ENCODE results near the gene INSR. TPM values are rescaled to one million over a fixed set of nuclear protein-coding genes. Genes with fewer than 3 reads are reported as not detected.

INSR gene
- total RNA-seq, 4 donors from 2014 or later, result 150 to 420 (median 196) TPM

DNA sequence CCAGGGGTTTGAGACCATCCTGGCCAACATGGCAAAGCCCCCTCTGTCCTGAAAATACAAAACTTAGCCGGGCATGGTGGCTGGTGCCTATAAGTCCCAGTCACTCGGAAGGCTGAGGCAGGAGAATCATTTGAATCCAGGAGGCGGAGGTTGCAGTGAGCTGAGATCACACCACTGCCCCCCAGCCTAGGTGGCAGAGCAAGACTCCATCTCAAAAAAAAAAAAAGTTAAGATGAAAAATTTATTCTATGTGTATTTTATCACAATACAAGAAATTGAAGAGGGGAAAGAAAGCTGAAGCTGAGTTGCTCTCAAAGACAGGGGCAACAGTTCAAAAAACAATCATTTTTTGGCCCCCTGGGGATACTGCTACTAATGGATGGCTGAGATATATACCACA is 31.1 kb downstream of the INSR start:
- DNase-seq (ENCODE audit: low spot score in 2 of 2), result no peak
- Histone ChIP-seq H3K27ac (no peak overlapping the region), H3K9me3 (peaks cover 0 to 9% (median 0%) of the 10 kb centered on the region in 4 donors), H3K27me3 (no peaks in the 10 kb centered on the region), H3K36me3 (peaks cover 2 to 22% (median 4%) of the 10 kb centered on the region in 3 donors), H3K4me3 (no peak overlapping the region), H3K4me1 (peaks cover 0 to 77% (median 7%) of the 10 kb centered on the region in 4 donors)
- 83 to 93% methylated on average over 3 of the region's 3 CpGs for WGBS, 2 donors
- TF ChIP-seq, protein P1, sequence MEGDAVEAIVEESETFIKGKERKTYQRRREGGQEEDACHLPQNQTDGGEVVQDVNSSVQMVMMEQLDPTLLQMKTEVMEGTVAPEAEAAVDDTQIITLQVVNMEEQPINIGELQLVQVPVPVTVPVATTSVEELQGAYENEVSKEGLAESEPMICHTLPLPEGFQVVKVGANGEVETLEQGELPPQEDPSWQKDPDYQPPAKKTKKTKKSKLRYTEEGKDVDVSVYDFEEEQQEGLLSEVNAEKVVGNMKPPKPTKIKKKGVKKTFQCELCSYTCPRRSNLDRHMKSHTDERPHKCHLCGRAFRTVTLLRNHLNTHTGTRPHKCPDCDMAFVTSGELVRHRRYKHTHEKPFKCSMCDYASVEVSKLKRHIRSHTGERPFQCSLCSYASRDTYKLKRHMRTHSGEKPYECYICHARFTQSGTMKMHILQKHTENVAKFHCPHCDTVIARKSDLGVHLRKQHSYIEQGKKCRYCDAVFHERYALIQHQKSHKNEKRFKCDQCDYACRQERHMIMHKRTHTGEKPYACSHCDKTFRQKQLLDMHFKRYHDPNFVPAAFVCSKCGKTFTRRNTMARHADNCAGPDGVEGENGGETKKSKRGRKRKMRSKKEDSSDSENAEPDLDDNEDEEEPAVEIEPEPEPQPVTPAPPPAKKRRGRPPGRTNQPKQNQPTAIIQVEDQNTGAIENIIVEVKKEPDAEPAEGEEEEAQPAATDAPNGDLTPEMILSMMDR (IDR thresholded peaks at IDR 0.05), result no peak
- TF ChIP-seq EP300 (IDR thresholded peaks at IDR 0.05) (no peak), POLR2A (IDR thresholded peaks at IDR 0.05) (no peak)

DNA sequence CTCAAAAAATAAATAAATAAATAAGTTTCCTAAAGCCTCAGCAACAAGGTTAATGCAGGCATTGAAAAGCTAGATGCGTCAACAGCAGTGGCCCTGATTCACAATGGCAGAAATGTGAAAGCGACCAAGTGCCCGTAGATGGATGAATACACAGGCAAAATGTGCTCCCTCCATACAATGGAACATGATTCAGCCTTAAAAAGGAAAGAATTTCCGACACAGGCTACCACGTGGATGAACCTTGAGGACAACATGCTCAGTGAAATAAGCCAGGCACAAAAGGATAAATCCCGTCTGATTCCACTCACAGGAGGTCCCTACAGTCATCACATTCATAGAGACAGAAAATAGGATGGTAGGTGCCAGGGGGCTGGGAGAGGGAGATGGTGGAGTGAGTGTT is 31.7 kb downstream of the INSR start:
- Histone ChIP-seq H3K4me1 (peaks cover 0 to 79% (median 6%) of the 10 kb centered on the region in 4 donors), H3K36me3 (peaks cover 2 to 16% (median 4%) of the 10 kb centered on the region in 3 donors), H3K27ac (no peak overlapping the region), H3K9me3 (peaks cover 0 to 8% (median 0%) of the 10 kb centered on the region in 4 donors), H3K27me3 (no peaks in the 10 kb centered on the region), H3K4me3 (no peak overlapping the region)
- DNase-seq (ENCODE audit: low spot score in 2 of 2), result no peak
- 85 to 89% methylated on average over 6 of the region's 6 CpGs for WGBS, 2 donors
- TF ChIP-seq, protein P1 (IDR thresholded peaks at IDR 0.05), result no peak
- no peak for TF ChIP-seq EP300 (IDR thresholded peaks at IDR 0.05)
- no peak for TF ChIP-seq POLR2A (IDR thresholded peaks at IDR 0.05)

DNA sequence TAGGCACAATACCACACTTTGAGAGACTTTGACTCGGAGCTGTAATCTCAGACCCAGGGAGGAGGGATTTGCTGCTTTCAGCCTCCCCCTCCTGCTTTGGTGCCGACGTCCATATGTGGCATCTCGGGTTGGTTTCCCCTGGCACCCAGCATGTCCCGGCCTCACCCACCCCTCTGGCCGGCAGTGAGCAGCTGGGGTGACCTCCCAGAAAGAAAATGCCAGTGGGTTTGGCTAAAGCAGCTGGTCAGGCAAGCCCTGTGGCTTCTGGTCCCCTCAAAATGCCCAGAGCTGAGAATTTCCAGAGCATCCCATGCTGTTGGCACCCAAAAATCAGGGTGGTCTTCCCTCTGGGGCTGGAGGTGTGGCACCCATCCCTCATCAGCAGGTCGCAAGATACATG is 34.1 kb downstream of the INSR start:
- no peak for TF ChIP-seq EP300 (IDR thresholded peaks at IDR 0.05)
- TF ChIP-seq, protein P1 (IDR thresholded peaks at IDR 0.05), result no peak
- TF ChIP-seq POLR2A (IDR thresholded peaks at IDR 0.05), result no peak
- H3K27ac ChIP-seq, result no peak overlapping the region

DNA sequence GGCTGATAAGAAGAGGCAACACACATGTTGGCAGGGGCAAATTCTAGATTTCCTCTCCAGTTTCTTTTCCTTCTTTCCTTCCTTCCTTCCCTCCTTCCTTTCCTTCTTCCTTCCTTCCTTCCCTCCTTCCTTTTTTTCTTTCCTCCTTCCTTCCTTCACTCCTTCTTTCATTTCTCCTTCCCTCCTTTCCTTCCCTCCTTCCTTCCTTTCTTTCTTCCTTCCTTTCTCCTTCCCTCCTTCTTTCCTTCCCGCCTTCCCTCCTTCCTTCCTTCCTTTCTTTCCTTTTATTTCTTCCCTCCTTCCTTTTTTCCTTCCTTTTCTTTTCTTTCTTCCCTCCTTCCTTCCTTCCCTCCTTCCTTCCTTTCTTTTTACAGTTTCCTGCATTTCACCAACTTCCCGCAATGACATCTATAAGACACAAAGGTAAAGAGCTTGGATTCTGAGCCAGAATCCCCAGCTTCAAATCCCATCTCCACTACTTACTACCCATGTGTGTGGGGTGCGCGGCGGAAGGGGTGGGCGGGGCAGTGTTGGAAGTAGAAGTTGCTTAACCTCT is 35.3 kb downstream of the INSR start:
- H3K9me3 ChIP-seq, result no peaks in the 10 kb centered on the region
- H3K4me1 ChIP-seq, result peaks cover 0 to 64% (median 6%) of the 10 kb centered on the region in 4 donors
- no peak overlapping the region for H3K4me3 ChIP-seq
- H3K36me3 ChIP-seq, result peaks cover 0 to 8% (median 0%) of the 10 kb centered on the region in 3 donors
- TF ChIP-seq EP300 (IDR thresholded peaks at IDR 0.05) (no peak), POLR2A (IDR thresholded peaks at IDR 0.05) (no peak)
- TF ChIP-seq, protein P1 (IDR thresholded peaks at IDR 0.05), result no peak
- DNase-seq (ENCODE audit: low spot score in 2 of 2), result no peak
- WGBS, 2 donors, result 84 to 87% methylated on average over 6 of the region's 6 CpGs
- no peaks in the 10 kb centered on the region for H3K27me3 ChIP-seq
- no peak overlapping the region for H3K27ac ChIP-seq

More for the DNA sequence above, 34.1 kb downstream of the INSR start:
- WGBS, 2 donors, result 36 to 68% methylated on average over 7 of the region's 7 CpGs
- Histone ChIP-seq H3K9me3 (no peaks in the 10 kb centered on the region), H3K4me1 (peaks cover 0 to 74% (median 6%) of the 10 kb centered on the region in 4 donors), H3K27me3 (no peaks in the 10 kb centered on the region), H3K36me3 (peaks cover 0 to 3% (median 0%) of the 10 kb centered on the region in 3 donors), H3K4me3 (no peak overlapping the region)
- no peak for DNase-seq (ENCODE audit: low spot score in 2 of 2)

DNA sequence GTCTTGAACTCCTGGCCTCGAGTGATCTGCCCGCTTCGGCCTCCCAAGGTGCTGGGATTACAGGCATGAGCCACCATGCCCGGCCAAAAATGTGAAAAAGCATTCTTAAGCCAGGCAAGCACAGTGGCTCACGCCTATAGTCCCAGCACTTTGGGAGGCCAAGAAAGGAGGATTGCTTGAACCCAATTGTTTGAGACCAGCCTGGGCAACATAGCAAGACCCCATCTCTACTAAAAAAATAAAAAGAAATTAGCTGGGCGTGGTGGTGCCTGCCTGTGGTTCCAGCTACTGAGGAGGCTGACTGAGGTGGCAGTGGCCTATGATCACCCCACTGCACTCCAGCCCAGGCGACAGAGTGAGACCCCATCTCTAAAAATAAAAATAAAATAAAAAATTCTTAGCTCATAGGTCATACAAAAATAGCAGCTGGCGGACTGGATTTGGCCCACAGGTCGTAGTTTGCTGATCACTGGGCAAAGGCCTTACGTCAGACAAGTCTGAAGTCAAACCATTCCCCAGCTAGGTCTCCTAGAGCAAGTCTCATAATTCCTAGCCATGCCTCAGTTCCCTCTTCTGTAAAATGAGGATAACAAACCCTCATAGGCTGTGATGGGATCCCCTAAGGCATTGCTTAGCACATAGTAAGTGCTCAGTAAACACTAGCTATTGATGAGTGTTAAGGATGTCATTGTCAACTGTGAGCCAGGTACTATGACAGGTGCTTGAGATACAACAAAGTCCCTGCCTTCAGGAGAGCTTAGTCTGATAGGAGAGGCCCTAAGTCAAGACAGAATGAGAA is 36.0 kb downstream of the INSR start:
- TF ChIP-seq POLR2A (IDR thresholded peaks at IDR 0.05), result no peak
- no peak for TF ChIP-seq EP300 (IDR thresholded peaks at IDR 0.05)
- TF ChIP-seq, protein P1 (IDR thresholded peaks at IDR 0.05), result no peak
- H3K4me1 ChIP-seq, result peaks cover 0 to 62% (median 6%) of the 10 kb centered on the region in 4 donors
- no peaks in the 10 kb centered on the region for H3K27me3 ChIP-seq
- H3K27ac ChIP-seq, result no peak overlapping the region
- H3K36me3 ChIP-seq, result peaks cover 0 to 8% (median 0%) of the 10 kb centered on the region in 3 donors
- DNase-seq (ENCODE audit: low spot score in 2 of 2), result no peak
- 92 to 93% methylated on average over 10 of the region's 10 CpGs for WGBS, 2 donors
- H3K4me3 ChIP-seq, result no peak overlapping the region
- no peaks in the 10 kb centered on the region for H3K9me3 ChIP-seq
